ENCODE results near the gene C16orf95. TPM values are rescaled to one million over a fixed set of nuclear protein-coding genes. Genes with fewer than 3 reads are reported as not detected.

Gene C16orf95
- total RNA-seq, 1 experiment from 2014 or later: 5.8 TPM

- TF ChIP-seq, protein P1, sequence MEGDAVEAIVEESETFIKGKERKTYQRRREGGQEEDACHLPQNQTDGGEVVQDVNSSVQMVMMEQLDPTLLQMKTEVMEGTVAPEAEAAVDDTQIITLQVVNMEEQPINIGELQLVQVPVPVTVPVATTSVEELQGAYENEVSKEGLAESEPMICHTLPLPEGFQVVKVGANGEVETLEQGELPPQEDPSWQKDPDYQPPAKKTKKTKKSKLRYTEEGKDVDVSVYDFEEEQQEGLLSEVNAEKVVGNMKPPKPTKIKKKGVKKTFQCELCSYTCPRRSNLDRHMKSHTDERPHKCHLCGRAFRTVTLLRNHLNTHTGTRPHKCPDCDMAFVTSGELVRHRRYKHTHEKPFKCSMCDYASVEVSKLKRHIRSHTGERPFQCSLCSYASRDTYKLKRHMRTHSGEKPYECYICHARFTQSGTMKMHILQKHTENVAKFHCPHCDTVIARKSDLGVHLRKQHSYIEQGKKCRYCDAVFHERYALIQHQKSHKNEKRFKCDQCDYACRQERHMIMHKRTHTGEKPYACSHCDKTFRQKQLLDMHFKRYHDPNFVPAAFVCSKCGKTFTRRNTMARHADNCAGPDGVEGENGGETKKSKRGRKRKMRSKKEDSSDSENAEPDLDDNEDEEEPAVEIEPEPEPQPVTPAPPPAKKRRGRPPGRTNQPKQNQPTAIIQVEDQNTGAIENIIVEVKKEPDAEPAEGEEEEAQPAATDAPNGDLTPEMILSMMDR (IDR thresholded peaks at IDR 0.05; ENCODE audit: unreplicated experiment): no peak
- ChIA-PET POLR2A (interaction anchor here (0.8 to 3.5 kb wide), 2 partner anchors 11 to 25 kb away, joined by 3 to 12 read pairs; partner anchors contain the start of gene C16orf95), CTCF (no interaction called here)
- BruUV-seq (replicated peaks): no TSS peak
- no peaks in the 10 kb centered on the region for H3K4me1 Mint-ChIP-seq (ENCODE audit: insufficient read depth, unreplicated experiment)
- DNase-seq (ENCODE audit: unreplicated experiment): no peak
- no peaks in the 10 kb centered on the region for H3K27me3 Mint-ChIP-seq (ENCODE audit: insufficient read depth, unreplicated experiment)
- intact Hi-C loops (cut with micrococcal nuclease): no loop called here
- no peak overlapping the region for H3K27ac Mint-ChIP-seq (ENCODE audit: low read depth, unreplicated experiment)
- H3K36me3 Mint-ChIP-seq (ENCODE audit: insufficient read depth, unreplicated experiment): peaks cover 1% of the 10 kb centered on the region
- no peaks in the 10 kb centered on the region for H3K9me3 Mint-ChIP-seq (ENCODE audit: unreplicated experiment)
- no peak overlapping the region for H3K4me3 Mint-ChIP-seq (ENCODE audit: unreplicated experiment)
These were observed 10.7 kb downstream of the C16orf95 start for GRCh38 chr16:87306516-87306915.

- TF ChIP-seq, protein P1 (IDR thresholded peaks at IDR 0.05; ENCODE audit: unreplicated experiment): no peak
- intact Hi-C loops (cut with micrococcal nuclease): no loop called here
- DNase-seq (ENCODE audit: unreplicated experiment): no peak
- Mint-ChIP-seq H3K4me3 (ENCODE audit: unreplicated experiment) (no peak overlapping the region), H3K27me3 (ENCODE audit: insufficient read depth, unreplicated experiment) (no peaks in the 10 kb centered on the region), H3K9me3 (ENCODE audit: unreplicated experiment) (no peaks in the 10 kb centered on the region), H3K27ac (ENCODE audit: low read depth, unreplicated experiment) (no peak overlapping the region), H3K36me3 (ENCODE audit: insufficient read depth, unreplicated experiment) (peaks cover 6% of the 10 kb centered on the region), H3K4me1 (ENCODE audit: insufficient read depth, unreplicated experiment) (no peaks in the 10 kb centered on the region)
- CTCF ChIA-PET: no interaction called here
- POLR2A ChIA-PET: interaction anchor here (0.8 to 3.5 kb wide), 2 partner anchors 12 to 26 kb away, joined by 3 to 12 read pairs; partner anchors contain the start of gene C16orf95
- BruUV-seq (replicated peaks): no TSS peak
These were observed 11.4 kb downstream of the C16orf95 start for GRCh38 chr16:87305505-87306391.

GRCh38 chr16:87304951-87305350 is 12.2 kb downstream of the C16orf95 start:
- peaks cover 6% of the 10 kb centered on the region for H3K36me3 Mint-ChIP-seq (ENCODE audit: insufficient read depth, unreplicated experiment)
- H3K27me3 Mint-ChIP-seq (ENCODE audit: insufficient read depth, unreplicated experiment): no peaks in the 10 kb centered on the region
- no peak for DNase-seq (ENCODE audit: unreplicated experiment)
- no peaks in the 10 kb centered on the region for H3K9me3 Mint-ChIP-seq (ENCODE audit: unreplicated experiment)
- H3K27ac Mint-ChIP-seq (ENCODE audit: low read depth, unreplicated experiment): no peak overlapping the region
- ChIA-PET POLR2A (interaction anchor here (0.5 kb wide), 1 partner anchor 10 kb away, joined by 3 read pairs; no protein-coding TSS in a partner anchor), CTCF (no interaction called here)
- BruUV-seq (replicated peaks): no TSS peak
- H3K4me3 Mint-ChIP-seq (ENCODE audit: unreplicated experiment): no peak overlapping the region
- no peaks in the 10 kb centered on the region for H3K4me1 Mint-ChIP-seq (ENCODE audit: insufficient read depth, unreplicated experiment)
- TF ChIP-seq, protein P1 (IDR thresholded peaks at IDR 0.05; ENCODE audit: unreplicated experiment): no peak
- intact Hi-C loops (cut with micrococcal nuclease): no loop called here

DNA sequence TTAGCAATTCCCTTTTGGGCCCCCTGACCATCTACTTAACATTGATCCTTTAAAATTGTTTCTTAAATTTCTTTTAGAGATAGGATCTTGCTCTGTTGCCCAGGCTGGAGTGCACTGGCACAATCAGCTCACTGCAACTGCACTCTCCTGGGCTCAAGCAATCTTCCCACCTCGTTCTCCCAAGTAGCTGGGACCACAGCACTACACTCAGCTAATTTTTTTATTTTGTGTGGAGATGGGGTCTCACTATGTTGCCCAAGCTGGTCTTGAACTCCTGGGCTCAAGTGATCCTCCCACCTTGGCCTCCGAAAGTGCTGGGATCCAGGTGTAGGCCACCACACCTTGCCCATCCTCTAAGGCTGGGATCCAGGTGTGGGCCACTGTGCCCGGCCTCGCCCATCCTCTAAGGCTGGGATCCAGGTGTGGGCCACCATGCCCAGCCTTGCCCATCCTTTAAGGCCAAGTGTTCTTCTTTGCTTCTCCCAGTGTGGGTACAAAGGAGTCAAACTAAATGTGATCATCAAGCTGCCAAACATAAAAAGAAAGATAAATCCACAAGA is 13.2 kb downstream of the C16orf95 start:
- Mint-ChIP-seq H3K4me1 (ENCODE audit: insufficient read depth, unreplicated experiment) (no peaks in the 10 kb centered on the region), H3K36me3 (ENCODE audit: insufficient read depth, unreplicated experiment) (peaks cover 6% of the 10 kb centered on the region), H3K9me3 (ENCODE audit: unreplicated experiment) (no peaks in the 10 kb centered on the region), H3K4me3 (ENCODE audit: unreplicated experiment) (no peak overlapping the region), H3K27me3 (ENCODE audit: insufficient read depth, unreplicated experiment) (no peaks in the 10 kb centered on the region), H3K27ac (ENCODE audit: low read depth, unreplicated experiment) (no peak overlapping the region)
- no peak for DNase-seq (ENCODE audit: unreplicated experiment)
- TF ChIP-seq, protein P1 (IDR thresholded peaks at IDR 0.05; ENCODE audit: unreplicated experiment): no peak
- ChIA-PET POLR2A (interaction anchor here (1.0 kb wide), 1 partner anchor 80 kb away, joined by 3 read pairs; the partner anchor contains the start of gene FBXO31), CTCF (interaction anchor here (1.4 kb wide), 1 partner anchor 13 kb away, joined by 4 read pairs; no protein-coding TSS in a partner anchor)
- BruUV-seq (replicated peaks): no TSS peak
- intact Hi-C loops (cut with micrococcal nuclease): no loop called here

All from MCF 10A (cell line).